Activated T-cell treated with anti-CD3 and anti-CD28 coated beads, Interleukin-2, amount 50 U/mL, for 48 hours (primary cell): ENCODE data around the gene EYS.
"Not testable (repeated sequence)": the region's sequence is repeated elsewhere in the genome, so short reads cannot be mapped to it uniquely, and the experiment has no call there.

Experiments
- DNase-seq, 2 experiments: peaks; one replicate each; pipeline ENCODE4 v3.0.0-alpha.2; 2020

EYS gene

GRCh38 chr6:63862486-63863198, 1844.4 kb downstream of the EYS start:
- no peak for DNase-seq

GRCh38 chr6:63859528-63859927, 1847.5 kb downstream of the EYS start:
- no peak for DNase-seq

- DNase-seq, result no peak
Observed at GRCh38 chr6:63858691-63859090, 1848.3 kb downstream of the EYS start.

- no peak for DNase-seq
Observed at GRCh38 chr6:63856271-63856670, 1850.8 kb downstream of the EYS start.

GRCh38 chr6:63844287-63844686, 1862.7 kb downstream of the EYS start:
- no peak for DNase-seq

GRCh38 chr6:63839485-63839884, 1867.5 kb downstream of the EYS start:
- no peak for DNase-seq

- not testable (repeated sequence) for DNase-seq
Observed at GRCh38 chr6:63828678-63829077, 1878.3 kb downstream of the EYS start.

- no peak for DNase-seq
Observed at GRCh38 chr6:63824722-63825121, 1882.3 kb downstream of the EYS start.

- DNase-seq, result no peak
Observed at GRCh38 chr6:63821442-63821841, 1885.6 kb downstream of the EYS start.

- no peak for DNase-seq
Observed at GRCh38 chr6:63819831-63820230, 1887.2 kb downstream of the EYS start.

GRCh38 chr6:63817492-63818050, 1889.5 kb downstream of the EYS start:
- DNase-seq, result no peak

- no peak for DNase-seq
Observed at GRCh38 chr6:63816982-63817436, 1890.0 kb downstream of the EYS start.

- DNase-seq, result no peak
Observed at GRCh38 chr6:63816401-63816981, 1890.5 kb downstream of the EYS start.

- DNase-seq, result no peak
Observed at GRCh38 chr6:63814459-63814858, 1892.6 kb downstream of the EYS start.

- DNase-seq, result no peak
Observed at GRCh38 chr6:63813566-63814120, 1893.4 kb downstream of the EYS start.

- DNase-seq, result no peak
Observed at GRCh38 chr6:63808576-63808975, 1898.5 kb downstream of the EYS start.

- no peak for DNase-seq
Observed at GRCh38 chr6:63807056-63807455, 1900.0 kb downstream of the EYS start.

GRCh38 chr6:63806573-63806913, 1900.5 kb downstream of the EYS start:
- DNase-seq, result no peak

- no peak for DNase-seq
Observed at GRCh38 chr6:63805808-63806572, 1901.0 kb downstream of the EYS start.

GRCh38 chr6:63805345-63805744, 1901.7 kb downstream of the EYS start:
- DNase-seq, result no peak

- no peak for DNase-seq
Observed at GRCh38 chr6:63804381-63804956, 1902.6 kb downstream of the EYS start.

GRCh38 chr6:63803371-63803770, 1903.7 kb downstream of the EYS start:
- DNase-seq, result no peak

GRCh38 chr6:63802606-63803206, 1904.3 kb downstream of the EYS start:
- no peak for DNase-seq
